ENCODE measurements around the gene ZRANB3. TPM values are rescaled to one million over a fixed set of nuclear protein-coding genes. Genes with fewer than 3 reads are reported as not detected.
"Not testable (repeated sequence)": the region's sequence is repeated elsewhere in the genome, so short reads cannot be mapped to it uniquely, and the experiment has no call there.

Gene ZRANB3
- total RNA-seq, result 10 to 100 TPM; 11.8 to 12.7 TPM

- Mint-ChIP-seq H3K4me1 (ENCODE audit: low read depth) (peaks cover 36% of the 10 kb centered on the region), H3K27me3 (ENCODE audit: low read depth) (no peaks in the 10 kb centered on the region), H3K4me3 (no peak within 1 kb of the TSS), H3K9me3 (ENCODE audit: insufficient read depth) (no peaks in the 10 kb centered on the region), H3K36me3 (ENCODE audit: low read depth) (peaks cover 11% of the 10 kb centered on the region), H3K27ac (no peak within 1 kb of the TSS)
- peak; percentile 98 for DNase-seq
- ChIA-PET POLR2A (interaction anchor here (0.5 to 1.4 kb wide), 9 partner anchors 55 to 612 kb away, joined by 3 to 10 read pairs (median 5); partner anchors contain the start of gene CCNT2), CTCF (interaction anchor here (0.7 to 2.5 kb wide), 7 partner anchors 8 to 527 kb away, joined by 3 to 16 read pairs (median 4); no protein-coding TSS in a partner anchor)
- peak; percentile 83 for ATAC-seq
These were observed at the start of gene ZRANB3 for GRCh38 chr2:135530313-135531230. TSS of gene ZRANB3 (minus strand) at chr2:135531218.

GRCh38 chr2:135573620-135574019 is 42.6 kb upstream of the ZRANB3 start:
- no peaks in the 10 kb centered on the region for H3K9me3 Mint-ChIP-seq (ENCODE audit: insufficient read depth)
- H3K36me3 Mint-ChIP-seq (ENCODE audit: low read depth), result peaks cover 21% of the 10 kb centered on the region
- H3K4me3 Mint-ChIP-seq, result no peak overlapping the region
- H3K27ac Mint-ChIP-seq, result no peak overlapping the region
- ATAC-seq (no peak), DNase-seq (no peak)
- POLR2A ChIA-PET, result no interaction called here
- peaks cover 1% of the 10 kb centered on the region for H3K4me1 Mint-ChIP-seq (ENCODE audit: low read depth)
- CTCF ChIA-PET, result interaction anchor here (1.1 kb wide), 1 partner anchor 570 kb away, joined by 3 read pairs; no protein-coding TSS in a partner anchor
- no peaks in the 10 kb centered on the region for H3K27me3 Mint-ChIP-seq (ENCODE audit: low read depth)

GRCh38 chr2:135570884-135571283 is 39.9 kb upstream of the ZRANB3 start:
- peaks cover 15% of the 10 kb centered on the region for H3K36me3 Mint-ChIP-seq (ENCODE audit: low read depth)
- ChIA-PET CTCF (no interaction called here), POLR2A (no interaction called here)
- H3K27me3 Mint-ChIP-seq (ENCODE audit: low read depth), result no peaks in the 10 kb centered on the region
- H3K9me3 Mint-ChIP-seq (ENCODE audit: insufficient read depth), result no peaks in the 10 kb centered on the region
- no peak overlapping the region for H3K27ac Mint-ChIP-seq
- no peak overlapping the region for H3K4me3 Mint-ChIP-seq
- no peak for DNase-seq
- no peak for ATAC-seq
- peaks cover 1% of the 10 kb centered on the region for H3K4me1 Mint-ChIP-seq (ENCODE audit: low read depth)

GRCh38 chr2:135563793-135564192 is 32.8 kb upstream of the ZRANB3 start:
- H3K4me3 Mint-ChIP-seq, result no peak overlapping the region
- ATAC-seq, result no peak
- H3K4me1 Mint-ChIP-seq (ENCODE audit: low read depth), result peaks cover 5% of the 10 kb centered on the region
- ChIA-PET POLR2A (no interaction called here), CTCF (interaction anchor here (1.2 kb wide), 1 partner anchor 12 kb away, joined by 3 read pairs; no protein-coding TSS in a partner anchor)
- peaks cover 15% of the 10 kb centered on the region for H3K36me3 Mint-ChIP-seq (ENCODE audit: low read depth)
- no peak overlapping the region for H3K27ac Mint-ChIP-seq
- H3K9me3 Mint-ChIP-seq (ENCODE audit: insufficient read depth), result no peaks in the 10 kb centered on the region
- H3K27me3 Mint-ChIP-seq (ENCODE audit: low read depth), result no peaks in the 10 kb centered on the region
- no peak for DNase-seq

GRCh38 chr2:135561925-135562324 is 30.9 kb upstream of the ZRANB3 start:
- no peak overlapping the region for H3K4me3 Mint-ChIP-seq
- no peaks in the 10 kb centered on the region for H3K27me3 Mint-ChIP-seq (ENCODE audit: low read depth)
- H3K36me3 Mint-ChIP-seq (ENCODE audit: low read depth), result peaks cover 11% of the 10 kb centered on the region
- H3K4me1 Mint-ChIP-seq (ENCODE audit: low read depth), result peaks cover 3% of the 10 kb centered on the region
- DNase-seq (no peak), ATAC-seq (no peak)
- CTCF ChIA-PET, result no interaction called here
- H3K27ac Mint-ChIP-seq, result no peak overlapping the region
- H3K9me3 Mint-ChIP-seq (ENCODE audit: insufficient read depth), result no peaks in the 10 kb centered on the region
- POLR2A ChIA-PET, result no interaction called here

- no peak overlapping the region for H3K27ac Mint-ChIP-seq
- H3K36me3 Mint-ChIP-seq (ENCODE audit: low read depth), result peaks cover 19% of the 10 kb centered on the region
- H3K4me1 Mint-ChIP-seq (ENCODE audit: low read depth), result peaks cover 2% of the 10 kb centered on the region
- ChIA-PET POLR2A (no interaction called here), CTCF (no interaction called here)
- no peaks in the 10 kb centered on the region for H3K27me3 Mint-ChIP-seq (ENCODE audit: low read depth)
- no peak for ATAC-seq
- no peaks in the 10 kb centered on the region for H3K9me3 Mint-ChIP-seq (ENCODE audit: insufficient read depth)
- no peak overlapping the region for H3K4me3 Mint-ChIP-seq
- no peak for DNase-seq
These were observed 26.5 kb upstream of the ZRANB3 start for GRCh38 chr2:135557530-135557929.

- ATAC-seq (no peak), DNase-seq (no peak)
- no peaks in the 10 kb centered on the region for H3K9me3 Mint-ChIP-seq (ENCODE audit: insufficient read depth)
- no peaks in the 10 kb centered on the region for H3K27me3 Mint-ChIP-seq (ENCODE audit: low read depth)
- H3K4me1 Mint-ChIP-seq (ENCODE audit: low read depth), result peaks cover 2% of the 10 kb centered on the region
- H3K27ac Mint-ChIP-seq, result no peak overlapping the region
- POLR2A ChIA-PET, result interaction anchor here (0.8 kb wide), 1 partner anchor 32 kb away, joined by 3 read pairs; no protein-coding TSS in a partner anchor
- CTCF ChIA-PET, result no interaction called here
- no peak overlapping the region for H3K4me3 Mint-ChIP-seq
- H3K36me3 Mint-ChIP-seq (ENCODE audit: low read depth), result peaks cover 15% of the 10 kb centered on the region
These were observed 24.3 kb upstream of the ZRANB3 start for GRCh38 chr2:135555311-135555710.

GRCh38 chr2:135552887-135553286 is 21.9 kb upstream of the ZRANB3 start:
- Mint-ChIP-seq H3K9me3 (ENCODE audit: insufficient read depth) (no peaks in the 10 kb centered on the region), H3K27ac (no peak overlapping the region), H3K27me3 (ENCODE audit: low read depth) (no peaks in the 10 kb centered on the region), H3K4me3 (no peak overlapping the region), H3K4me1 (ENCODE audit: low read depth) (peaks cover 2% of the 10 kb centered on the region), H3K36me3 (ENCODE audit: low read depth) (peaks cover 18% of the 10 kb centered on the region)
- ATAC-seq (no peak), DNase-seq (no peak)
- CTCF ChIA-PET, result no interaction called here
- POLR2A ChIA-PET, result no interaction called here

GRCh38 chr2:135551356-135551755 is 20.3 kb upstream of the ZRANB3 start:
- ChIA-PET POLR2A (no interaction called here), CTCF (no interaction called here)
- DNase-seq (no peak), ATAC-seq (no peak)
- H3K27ac Mint-ChIP-seq, result no peak overlapping the region
- H3K27me3 Mint-ChIP-seq (ENCODE audit: low read depth), result no peaks in the 10 kb centered on the region
- H3K36me3 Mint-ChIP-seq (ENCODE audit: low read depth), result peaks cover 21% of the 10 kb centered on the region
- H3K4me1 Mint-ChIP-seq (ENCODE audit: low read depth), result peaks cover 10% of the 10 kb centered on the region
- H3K4me3 Mint-ChIP-seq, result no peak overlapping the region
- no peaks in the 10 kb centered on the region for H3K9me3 Mint-ChIP-seq (ENCODE audit: insufficient read depth)

- CTCF ChIA-PET, result no interaction called here
- POLR2A ChIA-PET, result no interaction called here
- ATAC-seq, result no peak
These were observed 16.3 kb upstream of the ZRANB3 start for GRCh38 chr2:135547311-135547710.

GRCh38 chr2:135546436-135546835 is 15.4 kb upstream of the ZRANB3 start:
- Mint-ChIP-seq H3K4me1 (ENCODE audit: low read depth) (peaks cover 19% of the 10 kb centered on the region), H3K27me3 (ENCODE audit: low read depth) (no peaks in the 10 kb centered on the region), H3K27ac (no peak overlapping the region), H3K36me3 (ENCODE audit: low read depth) (peaks cover 8% of the 10 kb centered on the region), H3K9me3 (ENCODE audit: insufficient read depth) (no peaks in the 10 kb centered on the region), H3K4me3 (no peak overlapping the region)
- CTCF ChIA-PET, result no interaction called here
- POLR2A ChIA-PET, result no interaction called here
- DNase-seq, result no peak
- ATAC-seq, result peak; percentile 42

More at GRCh38 chr2:135547311-135547710, 16.3 kb upstream of the ZRANB3 start:
- H3K9me3 Mint-ChIP-seq (ENCODE audit: insufficient read depth), result no peaks in the 10 kb centered on the region
- H3K36me3 Mint-ChIP-seq (ENCODE audit: low read depth), result peaks cover 6% of the 10 kb centered on the region
- H3K4me3 Mint-ChIP-seq, result no peak overlapping the region
- H3K27ac Mint-ChIP-seq, result no peak overlapping the region
- DNase-seq, result no peak
- peaks cover 19% of the 10 kb centered on the region for H3K4me1 Mint-ChIP-seq (ENCODE audit: low read depth)
- no peaks in the 10 kb centered on the region for H3K27me3 Mint-ChIP-seq (ENCODE audit: low read depth)

GRCh38 chr2:135533545-135533944 is 2.5 kb upstream of the ZRANB3 start:
- H3K4me3 Mint-ChIP-seq; H3K27ac Mint-ChIP-seq; ATAC-seq; H3K27me3 Mint-ChIP-seq (ENCODE audit: low read depth); H3K9me3 Mint-ChIP-seq (ENCODE audit: insufficient read depth); DNase-seq: not testable (repeated sequence)
- CTCF ChIA-PET, result interaction anchor here (0.9 to 1.3 kb wide), 2 partner anchors 175 to 545 kb away, joined by 3 to 4 read pairs; no protein-coding TSS in a partner anchor
- Mint-ChIP-seq H3K36me3 (ENCODE audit: low read depth) (peaks cover 13% of the 10 kb centered on the region), H3K4me1 (ENCODE audit: low read depth) (peaks cover 27% of the 10 kb centered on the region)
- POLR2A ChIA-PET, result interaction anchor here (0.7 kb wide), 1 partner anchor 170 kb away, joined by 3 read pairs; no protein-coding TSS in a partner anchor

All from activated CD8-positive, alpha-beta T cell treated with anti-CD3 and anti-CD28 coated beads, Interleukin-2, amount 10 ng/mL, durations not matched to agents 7 days and 5 days (primary cell).